Hematopoietic multipotent progenitor cell treated with erythropoietin and hydrocortisone succinate and interleukin-3 and kit ligand, for 15 days (in vitro differentiated cells): ENCODE data around the gene SNX1.
"Not testable (repeated sequence)": the region's sequence is repeated elsewhere in the genome, so short reads cannot be mapped to it uniquely, and the experiment has no call there.

Experiments used
- DNase-seq: peaks from one replicate; pipeline ENCODE4 v3.0.0-alpha.2; 2015; ENCODE audit warnings: low spot score

SNX1 gene

DNA sequence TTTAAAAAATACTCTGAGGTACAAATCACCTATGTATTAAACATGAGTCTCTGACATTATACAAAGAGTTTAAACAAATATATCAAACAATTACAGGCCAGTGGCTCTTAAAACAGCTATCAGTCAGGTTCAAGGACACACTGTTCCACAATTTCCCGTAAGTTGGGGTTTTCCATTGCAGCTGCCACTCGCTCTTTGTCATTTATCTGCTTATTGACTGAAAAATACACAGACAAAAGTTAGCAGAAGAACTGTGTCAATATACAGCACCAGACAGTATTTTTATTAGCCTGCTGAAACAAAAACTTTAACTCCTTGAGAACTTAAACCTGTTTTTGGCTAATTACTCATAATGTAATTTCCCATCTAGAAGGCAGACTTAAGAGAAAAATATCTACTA lies 23.0 kb upstream of the SNX1 start:
- DNase-seq = no peak

DNA sequence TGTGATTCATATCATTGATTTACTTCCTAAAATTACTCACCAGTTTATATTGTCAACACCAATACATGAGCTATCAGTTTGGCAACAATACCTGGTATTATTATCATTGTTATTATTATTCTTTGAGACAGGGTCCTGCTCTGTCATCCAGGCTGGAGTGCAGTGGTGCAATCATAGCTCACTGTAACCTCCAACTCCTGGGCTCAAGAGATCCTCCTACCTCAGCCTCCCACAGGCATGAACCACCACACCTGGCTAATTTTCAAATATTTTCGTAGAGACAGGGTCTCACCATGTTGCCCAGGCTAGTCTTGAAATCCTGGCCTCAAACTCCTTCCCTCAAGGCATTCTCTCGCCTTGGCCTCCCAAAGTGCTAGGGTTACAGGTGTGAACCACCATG lies 22.3 kb upstream of the SNX1 start:
- not testable (repeated sequence) for DNase-seq

DNA sequence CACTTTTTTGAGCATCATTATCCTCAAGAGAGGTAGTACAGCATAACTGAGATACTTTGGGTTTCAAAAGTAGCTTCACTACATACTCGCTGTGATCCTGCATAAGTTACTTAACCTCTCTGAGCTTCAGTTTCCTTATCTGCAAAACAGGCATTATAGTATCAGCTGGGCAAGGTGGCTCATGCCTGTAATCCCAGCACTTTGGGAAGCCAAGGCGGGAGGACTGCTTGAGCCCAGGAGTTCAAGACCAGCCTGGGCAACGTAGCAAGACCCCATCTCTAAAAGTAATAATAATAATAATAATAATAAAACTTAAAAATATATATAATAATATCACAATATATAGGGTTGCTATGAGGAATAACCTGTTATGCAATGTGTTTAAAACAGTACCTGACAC lies 13.0 kb upstream of the SNX1 start:
- no peak for DNase-seq

DNA sequence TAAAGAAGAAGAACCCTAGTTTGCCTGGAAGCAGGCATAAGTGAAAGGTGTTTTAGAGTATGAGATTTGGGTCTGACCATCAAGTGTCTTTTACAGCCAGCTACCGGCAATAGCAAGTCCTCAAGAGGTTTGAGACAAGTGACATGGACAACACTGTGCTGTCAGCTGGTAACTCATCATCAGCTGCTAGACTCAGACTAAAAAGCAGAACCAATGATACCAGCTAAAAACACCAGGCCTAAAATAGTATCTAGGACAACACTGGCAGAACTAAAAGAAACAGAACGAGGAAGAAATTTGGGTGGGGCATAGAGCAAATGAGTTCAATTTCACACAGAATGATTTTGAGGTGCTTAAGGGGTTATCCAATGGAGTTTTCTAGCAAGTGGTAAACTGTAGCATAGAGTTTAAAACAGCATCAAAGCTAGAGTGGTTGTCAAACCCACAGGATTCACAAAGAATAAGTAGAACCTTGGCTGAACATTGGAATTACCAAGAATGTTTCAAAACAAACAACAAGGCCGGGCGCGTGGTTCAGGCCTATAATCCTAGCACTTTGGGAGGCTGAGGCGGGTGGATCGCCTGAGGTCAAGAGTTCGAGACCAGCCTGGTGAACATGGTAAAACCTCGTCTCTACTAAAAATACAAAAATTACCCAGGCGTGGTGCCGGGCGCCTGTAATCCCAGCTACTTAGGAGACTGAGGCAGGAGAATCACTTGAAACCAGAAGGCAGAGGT lies 6.1 kb upstream of the SNX1 start:
- DNase-seq = no peak

DNA sequence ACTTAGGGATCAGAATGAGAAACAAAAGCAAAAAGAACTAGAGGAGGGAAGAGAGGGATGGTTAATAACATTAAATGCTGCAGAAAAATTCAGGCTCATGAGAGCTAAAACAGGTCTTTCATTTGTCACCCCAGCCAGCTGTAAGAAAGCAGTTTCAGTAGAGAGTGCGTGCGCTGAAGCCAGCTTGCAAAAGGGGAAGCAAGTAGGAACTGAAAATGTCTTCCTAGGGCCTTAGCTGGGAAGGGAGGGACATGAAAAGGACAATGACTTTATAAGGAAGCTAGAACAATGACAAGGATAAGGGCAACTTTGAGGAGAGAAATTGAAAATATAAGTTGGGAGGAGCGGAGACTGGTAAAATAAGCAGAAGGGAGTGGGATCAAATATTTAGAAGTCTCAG lies 5.3 kb upstream of the SNX1 start:
- no peak for DNase-seq

DNA sequence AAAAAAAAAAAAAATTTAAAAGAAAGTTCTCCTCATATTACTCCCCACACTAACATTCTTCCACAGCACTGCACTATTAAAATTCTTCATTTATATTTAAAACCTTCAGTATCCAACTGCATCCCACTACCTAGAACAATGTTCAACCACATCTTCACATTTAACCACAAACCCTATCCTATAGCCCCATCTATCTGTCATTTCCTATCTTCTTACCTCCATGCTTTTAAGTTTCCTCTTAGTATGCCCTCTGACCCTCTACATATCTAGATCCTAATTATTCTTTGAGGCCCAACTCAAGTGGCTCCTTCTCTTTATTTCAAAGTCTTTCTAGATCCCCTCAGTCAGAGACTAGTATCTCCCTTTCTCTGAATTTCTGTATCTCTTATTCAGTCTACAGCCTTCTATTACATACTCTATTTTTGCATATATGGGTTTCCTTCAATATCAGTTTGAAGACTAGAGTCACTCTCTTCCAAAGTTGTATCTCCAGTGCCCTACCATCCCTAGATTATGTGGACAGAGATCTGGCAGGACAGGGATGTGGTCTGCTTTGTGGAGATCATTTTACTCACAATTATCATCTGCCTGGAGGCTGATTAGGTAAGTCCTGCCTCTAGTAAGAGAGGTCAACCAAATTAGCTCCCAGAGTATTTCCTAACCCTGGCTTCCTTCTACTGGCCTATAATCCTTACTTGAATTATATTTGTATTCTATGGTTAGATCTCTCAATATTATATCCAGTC lies 3.5 kb upstream of the SNX1 start:
- DNase-seq = peak; percentile 52

DNA sequence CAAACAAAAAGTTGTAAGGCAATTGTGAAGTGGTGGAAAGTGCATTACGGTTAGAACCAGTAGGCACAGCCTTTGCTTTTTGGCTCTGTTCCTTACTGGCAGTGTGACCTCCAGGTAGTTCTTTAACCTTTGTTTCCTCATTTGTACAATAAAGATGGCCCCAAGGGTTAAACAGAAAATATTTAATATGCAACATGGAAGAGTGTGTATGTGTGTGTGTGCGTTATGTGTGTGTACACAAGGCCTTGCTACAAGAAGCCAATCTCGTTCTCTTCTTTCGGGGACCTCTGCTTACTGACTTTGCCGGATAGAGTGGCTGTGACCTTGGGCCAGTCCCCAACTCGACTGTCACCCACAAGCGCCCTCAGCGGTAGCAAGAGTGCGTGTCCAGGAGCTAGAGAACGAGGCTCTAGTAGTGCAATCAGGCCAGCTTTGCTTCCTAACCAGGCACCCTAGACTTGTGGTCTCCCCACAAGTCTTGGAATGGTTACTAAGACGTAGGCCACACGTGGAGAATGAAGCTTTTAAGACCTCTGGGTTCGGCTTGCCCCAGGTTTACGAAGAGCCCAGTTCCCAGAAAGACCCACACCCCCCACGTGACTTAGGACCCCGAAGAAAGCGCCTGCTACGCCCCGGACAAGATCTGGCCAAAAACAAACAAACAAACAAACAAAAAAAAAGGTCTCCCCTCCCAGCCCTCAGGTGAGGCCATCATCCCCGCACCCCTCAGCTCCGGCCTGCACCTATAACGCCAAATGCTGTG lies 2.7 kb upstream of the SNX1 start:
- DNase-seq = peak; percentile 73

DNA sequence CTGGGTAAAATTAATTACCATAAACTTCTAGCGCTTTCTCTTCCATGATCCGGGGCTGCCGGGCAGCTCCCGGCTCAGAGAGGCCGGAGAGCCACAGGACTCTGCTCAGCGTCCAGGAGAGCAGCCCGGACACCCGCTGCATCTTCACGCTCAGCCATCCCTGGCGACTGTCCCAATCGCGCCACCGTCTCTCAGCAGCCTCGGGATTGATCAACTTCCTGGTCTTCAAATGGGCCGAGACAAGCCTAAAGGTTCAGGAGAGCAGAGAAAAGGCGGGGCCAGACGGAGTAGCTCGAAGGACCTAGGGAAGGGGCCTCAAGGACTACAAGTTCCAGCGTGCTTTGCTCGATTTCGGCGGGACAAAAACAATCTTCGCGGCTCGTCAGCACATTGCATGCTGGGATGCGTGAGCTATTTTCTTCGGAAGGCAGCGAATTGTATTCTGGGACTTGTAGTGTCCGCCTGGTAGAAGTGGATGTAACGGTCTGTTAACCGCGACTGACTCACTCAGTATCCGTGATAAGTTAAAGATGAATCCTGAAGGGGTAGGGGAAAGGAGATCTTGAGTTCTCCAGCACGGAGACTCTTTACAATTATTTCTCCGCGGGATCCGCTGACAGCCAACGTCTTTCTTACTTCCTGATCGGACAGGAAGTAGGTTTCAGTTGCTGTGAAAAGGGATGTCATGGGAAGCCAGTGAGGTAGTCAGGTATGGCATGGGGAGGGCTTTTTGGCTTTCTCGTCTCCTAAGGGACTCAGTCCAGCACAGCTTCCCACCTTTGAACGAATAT lies 2.0 kb upstream of the SNX1 start, which contains the start of gene CIAO2A:
TSS of gene CIAO2A (minus strand) at position 212 of the 791 bp plus-strand sequence. CDS start at position 142, 70 bp downstream.
- peak; percentile 99 for DNase-seq

DNA sequence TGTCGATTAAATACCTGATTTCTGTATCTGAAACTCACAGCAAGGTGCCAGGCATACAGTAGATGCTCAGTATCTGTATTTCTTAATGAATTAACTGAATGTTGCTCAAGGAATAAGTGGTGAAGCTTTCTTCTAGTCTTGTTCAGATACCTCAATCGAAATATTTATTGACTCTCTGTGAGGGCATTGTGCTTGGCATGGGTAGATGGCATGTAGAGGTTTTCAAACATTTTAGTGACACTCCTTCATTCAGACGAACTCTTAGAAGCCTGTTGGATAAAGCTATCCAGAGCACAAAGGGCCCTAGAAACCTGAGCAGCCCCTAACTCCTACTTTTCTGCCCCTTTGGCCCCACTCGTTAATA lies 369 bp upstream of the SNX1 start:
- DNase-seq = no peak

DNA sequence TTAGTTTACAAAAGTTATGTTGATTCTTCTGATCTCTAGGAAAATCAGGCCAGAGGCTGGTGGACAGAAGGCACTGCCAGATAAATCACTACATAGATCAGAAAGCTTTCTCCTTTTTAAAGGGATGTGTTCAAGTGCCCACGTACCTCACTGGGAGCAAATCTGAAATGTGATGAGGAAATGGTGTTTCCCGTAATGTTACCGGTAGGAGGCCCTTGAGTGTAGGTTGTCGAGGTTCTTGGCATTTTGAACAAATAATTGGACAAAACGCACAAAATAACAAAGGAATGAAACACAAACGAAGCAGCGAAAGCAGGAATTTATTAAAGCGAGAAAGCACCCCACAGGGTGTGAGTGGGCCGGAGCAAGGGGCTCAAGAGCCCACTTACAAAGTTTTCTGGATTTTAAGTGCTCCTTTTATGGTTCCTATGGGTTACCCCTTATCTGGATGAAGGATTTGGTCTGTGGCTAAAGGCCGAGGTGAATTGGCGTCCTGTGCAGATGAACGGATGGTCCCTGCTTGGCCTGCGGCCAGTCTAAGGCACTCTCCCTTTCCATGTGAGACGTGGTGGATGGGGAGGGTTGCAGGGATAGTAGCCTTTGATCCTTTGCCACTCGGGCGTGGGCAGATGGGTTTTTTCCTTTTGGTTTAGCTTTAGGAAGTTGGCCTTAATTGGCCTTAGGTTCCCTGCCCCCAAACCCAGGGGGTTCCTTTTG lies 1.0 kb downstream of the SNX1 start:
- DNase-seq = peak; percentile 40

DNA sequence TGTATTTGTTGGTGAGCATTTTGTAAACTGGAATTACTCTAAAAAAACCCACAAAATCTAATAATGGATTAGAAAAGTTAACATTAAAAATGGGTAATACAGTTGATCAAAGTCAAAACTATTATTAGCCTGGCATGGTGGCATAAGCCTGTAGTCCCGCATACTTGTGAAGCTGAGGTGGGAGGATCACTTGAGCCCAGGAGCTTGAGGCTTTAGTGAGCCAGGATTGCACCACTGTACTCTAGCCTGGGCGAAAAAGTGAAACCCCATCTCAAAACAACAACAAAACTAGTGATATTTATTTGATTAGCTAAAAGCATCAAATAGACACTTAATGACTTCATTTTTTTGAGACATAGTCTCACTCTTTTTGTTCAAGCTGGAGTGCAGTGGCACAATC lies 3.6 kb downstream of the SNX1 start:
- DNase-seq = no peak

DNA sequence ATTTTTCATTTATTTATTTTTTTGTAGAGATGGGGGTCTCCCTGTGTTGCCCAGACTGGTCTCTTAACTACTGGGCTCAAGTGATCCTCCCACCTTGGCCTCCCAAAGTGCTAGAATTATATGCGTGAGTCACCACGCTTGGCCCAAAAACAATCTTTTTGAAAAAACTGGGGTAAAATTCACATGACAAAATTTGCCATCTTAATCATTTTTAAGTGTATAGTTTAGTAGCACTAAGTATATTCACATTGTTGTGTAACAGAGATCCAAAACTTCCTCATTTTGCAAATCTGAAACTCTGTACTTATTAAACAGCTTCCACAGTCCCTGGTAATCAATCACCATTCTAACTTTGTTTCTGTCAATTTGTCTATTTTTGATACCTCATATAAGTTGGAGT lies 5.2 kb downstream of the SNX1 start:
- DNase-seq = no peak

DNA sequence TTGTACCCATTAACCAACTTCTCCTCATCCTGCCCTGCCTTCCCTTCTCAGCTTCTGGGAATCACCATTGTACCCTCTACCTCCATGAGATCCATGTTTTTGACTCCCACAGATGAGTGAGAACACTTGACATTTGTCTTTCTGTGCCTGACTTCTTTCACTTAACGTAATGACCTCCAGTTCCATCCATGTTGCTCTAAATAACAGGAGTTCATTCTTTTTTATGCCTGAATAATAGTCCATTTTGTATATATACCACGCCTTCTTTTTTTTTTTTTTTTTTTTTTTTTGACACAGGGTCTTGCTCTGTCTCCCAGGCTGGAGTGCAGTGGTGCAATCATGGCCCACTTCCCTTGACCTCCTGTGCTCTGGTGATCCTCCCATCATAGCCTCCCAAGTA lies 6.7 kb downstream of the SNX1 start:
- no peak for DNase-seq

DNA sequence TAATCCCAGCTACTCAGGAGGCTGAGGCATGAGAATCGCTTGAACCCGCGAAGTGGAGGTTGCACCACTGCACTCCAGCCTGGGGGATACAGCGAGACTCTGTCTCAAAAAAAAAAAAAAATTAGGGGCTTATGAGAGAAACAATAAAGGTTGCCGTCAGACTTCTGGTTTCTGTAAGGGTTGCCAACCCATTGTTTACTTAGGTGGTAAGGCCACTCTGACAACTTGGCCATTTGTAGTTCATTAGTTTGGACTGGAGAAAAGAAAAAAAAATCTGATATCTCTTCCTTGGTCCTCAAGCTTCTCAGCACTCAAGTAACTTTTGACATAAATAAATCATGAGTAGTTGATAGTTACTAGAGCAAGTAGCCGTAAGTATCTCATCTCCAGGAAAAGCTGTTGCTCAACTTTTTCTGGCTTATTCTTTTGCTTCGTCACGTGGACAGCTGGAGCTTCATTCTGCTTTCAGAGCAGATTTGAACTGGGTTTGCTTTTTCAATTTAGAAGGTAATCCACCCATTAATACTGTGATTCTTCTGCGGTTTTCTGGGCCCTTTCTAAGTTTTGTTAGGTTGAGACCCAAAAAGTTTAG lies 9.4 kb downstream of the SNX1 start:
- no peak for DNase-seq

DNA sequence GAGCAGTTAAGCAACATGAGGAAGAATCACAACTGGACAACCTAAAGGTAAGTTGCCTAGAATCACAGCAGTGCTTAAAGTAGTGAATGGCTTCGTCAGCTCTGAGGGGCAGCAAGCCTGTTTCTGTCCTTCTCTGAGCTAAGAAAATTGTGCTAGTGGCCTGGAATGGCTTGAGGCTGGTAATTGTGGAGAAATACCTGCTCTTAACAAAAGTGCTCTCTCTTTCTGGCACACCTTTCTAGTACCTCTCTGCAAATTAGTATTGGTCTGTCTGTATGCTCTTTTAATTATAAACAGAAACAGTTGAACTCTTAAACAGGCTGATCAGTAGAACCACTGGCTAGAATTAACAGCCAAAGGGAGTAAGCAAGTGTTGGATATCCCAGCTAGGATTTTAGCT lies 11.6 kb downstream of the SNX1 start:
- DNase-seq = no peak

DNA sequence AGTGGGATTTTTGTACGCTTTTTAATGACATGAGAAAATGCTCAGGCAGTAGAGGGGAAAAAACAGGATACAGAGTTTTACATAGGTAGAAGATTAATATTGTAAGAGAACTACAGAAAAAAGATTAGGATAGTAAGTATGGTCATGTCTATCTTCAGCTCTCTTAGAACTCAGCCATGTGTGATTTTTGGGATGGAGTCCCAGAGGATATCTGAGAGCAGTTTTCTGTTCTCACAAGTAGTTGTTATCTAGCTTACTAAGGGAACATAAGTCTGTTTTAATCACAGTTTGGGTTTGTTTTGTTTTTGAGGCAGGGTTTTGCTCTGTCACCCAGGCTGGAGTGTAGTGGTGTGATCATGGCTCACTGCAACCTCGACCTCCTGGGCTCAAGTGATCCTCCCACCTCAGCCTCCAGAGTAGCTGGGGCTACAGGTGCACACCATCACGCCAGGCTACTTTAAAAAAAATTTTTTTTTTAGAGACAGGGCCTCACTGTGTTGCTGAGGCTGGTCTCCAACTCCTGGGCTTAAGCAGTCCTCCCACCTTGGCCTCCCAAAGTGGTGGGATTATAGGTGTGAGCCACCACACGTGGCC lies 14.4 kb downstream of the SNX1 start:
- DNase-seq = not testable (repeated sequence)

DNA sequence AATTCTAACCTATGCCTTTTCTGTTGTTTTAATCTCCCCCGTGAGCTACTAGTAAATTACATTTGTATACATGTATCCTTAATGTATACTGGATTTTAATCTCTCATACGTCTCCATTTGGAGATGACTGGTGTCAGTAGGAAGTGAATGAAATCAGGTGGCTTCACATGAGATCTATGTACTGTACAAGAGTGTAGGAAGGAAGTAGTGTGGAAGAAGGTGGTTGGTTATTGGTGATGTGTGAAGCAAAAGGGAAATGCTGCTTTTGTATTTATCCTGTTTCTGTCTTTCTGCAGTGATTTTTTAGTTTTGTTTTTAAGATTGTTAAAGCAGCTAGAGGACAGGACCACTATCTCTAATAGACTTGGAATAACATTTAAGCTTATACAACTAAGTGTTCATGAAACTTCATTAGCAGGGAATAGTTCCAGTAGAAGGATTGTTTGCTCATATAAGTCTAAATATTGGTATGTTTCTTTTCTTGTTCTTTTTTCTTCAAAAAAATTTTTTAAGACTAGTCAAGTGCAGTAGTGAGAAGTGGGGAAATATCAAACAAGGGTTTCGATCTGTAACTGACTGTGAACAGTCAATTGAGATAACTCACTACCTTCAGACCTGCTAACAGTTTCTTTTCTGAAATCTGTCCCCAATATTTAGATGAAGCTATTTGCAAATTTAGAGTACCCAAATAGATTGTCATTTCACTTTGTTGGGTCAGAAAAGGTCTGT lies 15.3 kb downstream of the SNX1 start:
- DNase-seq = no peak

DNA sequence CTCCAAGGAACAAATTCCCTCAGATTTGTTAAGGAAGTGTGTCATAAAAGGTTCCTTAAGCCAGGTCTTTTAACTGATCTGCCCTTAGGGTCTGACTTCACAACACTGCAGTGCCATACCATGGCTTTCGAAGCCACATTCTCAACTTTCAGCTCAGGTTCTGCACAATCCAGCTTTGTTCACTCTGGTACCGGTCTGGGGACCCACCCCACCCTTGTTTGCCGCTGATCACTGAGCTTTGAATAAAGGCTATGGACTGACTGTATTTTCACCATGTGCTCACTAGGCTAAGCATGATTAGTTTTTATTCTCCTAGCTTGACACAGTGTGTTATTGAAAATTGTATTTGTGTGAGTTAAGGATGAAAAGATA lies 15.9 kb downstream of the SNX1 start:
- no peak for DNase-seq

DNA sequence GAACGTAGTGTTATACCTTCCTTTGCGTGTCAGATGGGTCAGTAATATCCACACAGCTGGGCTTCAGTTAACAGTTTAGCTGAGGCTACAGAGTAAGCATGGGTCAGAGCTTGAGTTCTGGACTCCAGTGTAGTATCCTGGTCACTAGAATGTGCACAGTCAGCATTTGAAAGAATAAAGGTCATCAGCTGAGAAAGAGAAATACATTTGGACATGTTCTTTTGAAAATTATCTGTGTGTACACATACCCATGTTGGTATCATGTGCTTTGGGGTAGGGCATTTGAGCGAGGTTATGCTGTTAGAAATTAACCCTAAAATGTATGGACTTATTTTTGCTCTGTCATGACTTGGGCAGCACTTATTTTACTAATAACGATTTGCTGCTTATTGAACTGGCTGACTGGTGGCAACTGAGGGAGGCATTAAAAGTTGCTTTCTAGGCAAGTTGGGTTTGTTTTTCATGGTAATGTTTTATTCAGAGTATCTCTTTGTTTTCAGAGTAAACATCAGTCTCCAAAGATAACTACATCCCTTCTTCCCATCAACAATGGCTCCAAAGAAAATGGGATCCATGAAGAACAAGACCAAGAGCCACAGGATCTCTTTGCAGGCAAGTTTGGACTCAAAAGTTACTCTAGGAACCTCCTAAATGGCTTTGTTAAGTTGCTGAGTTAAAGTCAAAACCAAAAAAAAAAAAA lies 16.4 kb downstream of the SNX1 start:
- DNase-seq = peak; percentile 33
